Measurements from ENCODE around the gene PCDH1.

PCDH1 gene

GRCh38 chr5:141853895-141854626 lies 24.1 kb downstream of the PCDH1 start:
- Histone ChIP-seq H3K4me2 (ENCODE audit: low read length) (no peak overlapping the region), H3K4me3 (ENCODE audit: low read length) (no peak overlapping the region), H3K4me1 (ENCODE audit: control insufficient read depth, low read length) (peaks cover 9% of the 10 kb centered on the region), H3K9me2 (replicated peaks; ENCODE audit: control insufficient read depth, low read length) (no peaks in the 10 kb centered on the region), H3F3A (ENCODE audit: control insufficient read depth, insufficient read depth) (peaks cover 2% of the 10 kb centered on the region; the same call in 1 of the 2 replicates), H3K27ac (ENCODE audit: low read depth, low read length) (no peak overlapping the region), H4K20me1 (ENCODE audit: control insufficient read depth, insufficient read depth, low read depth, low read length) (no peaks in the 10 kb centered on the region), H3K9me3 (ENCODE audit: control insufficient read depth, insufficient read depth, low read length) (no peaks in the 10 kb centered on the region), H3K79me2 (ENCODE audit: control insufficient read depth, low read length) (no peaks in the 10 kb centered on the region), H3K36me3 (ENCODE audit: control insufficient read depth, low read length) (no peaks in the 10 kb centered on the region), H3K27me3 (ENCODE audit: control insufficient read depth, low read length) (peaks cover 5% of the 10 kb centered on the region; the same call in 1 of the 2 replicates)
- no peak for TF ChIP-seq EZH2phosphoT487 (IDR thresholded peaks at IDR 0.05; ENCODE audit: borderline replicate concordance, low read length)
- TF ChIP-seq CTCF (IDR thresholded peaks at IDR 0.05; ENCODE audit: low read depth, low read length, poor library complexity, severe bottlenecking) = no peak

- Histone ChIP-seq H3K79me2 (ENCODE audit: control insufficient read depth, low read length) (0 out of 2 replicates have a peak, but pooled peaks cover 6% of the 10 kb centered on the region), H3F3A (ENCODE audit: control insufficient read depth, insufficient read depth) (peaks cover 2% of the 10 kb centered on the region; the same call in 1 of the 2 replicates), H3K27ac (ENCODE audit: low read depth, low read length) (no peak overlapping the region), H3K27me3 (ENCODE audit: control insufficient read depth, low read length) (no peaks in the 10 kb centered on the region), H3K9me3 (ENCODE audit: control insufficient read depth, insufficient read depth, low read length) (no peaks in the 10 kb centered on the region), H3K4me1 (ENCODE audit: control insufficient read depth, low read length) (peaks cover 25% of the 10 kb centered on the region), H3K4me3 (ENCODE audit: low read length) (no peak overlapping the region), H3K4me2 (ENCODE audit: low read length) (no peak overlapping the region), H3K9me2 (replicated peaks; ENCODE audit: control insufficient read depth, low read length) (no peaks in the 10 kb centered on the region), H4K20me1 (ENCODE audit: control insufficient read depth, insufficient read depth, low read depth, low read length) (no peaks in the 10 kb centered on the region), H3K36me3 (ENCODE audit: control insufficient read depth, low read length) (no peaks in the 10 kb centered on the region)
- TF ChIP-seq CTCF (IDR thresholded peaks at IDR 0.05; ENCODE audit: low read depth, low read length, poor library complexity, severe bottlenecking) (no peak), EZH2phosphoT487 (IDR thresholded peaks at IDR 0.05; ENCODE audit: borderline replicate concordance, low read length) (no peak)
Measured at GRCh38 chr5:141852448-141852847, 25.8 kb downstream of the PCDH1 start.

- peaks cover 33% of the 10 kb centered on the region for H3K4me1 ChIP-seq (ENCODE audit: control insufficient read depth, low read length)
- no peak overlapping the region for H3K4me3 ChIP-seq (ENCODE audit: low read length)
- H3K4me2 ChIP-seq (ENCODE audit: low read length) = peak overlapping the region; percentile 28; the same call in 1 of the 2 replicates
- no peaks in the 10 kb centered on the region for H3K9me2 ChIP-seq (replicated peaks; ENCODE audit: control insufficient read depth, low read length)
- H3K36me3 ChIP-seq (ENCODE audit: control insufficient read depth, low read length) = no peaks in the 10 kb centered on the region
- no peaks in the 10 kb centered on the region for H3K27me3 ChIP-seq (ENCODE audit: control insufficient read depth, low read length)
- no peak for TF ChIP-seq CTCF (IDR thresholded peaks at IDR 0.05; ENCODE audit: low read depth, low read length, poor library complexity, severe bottlenecking)
- TF ChIP-seq EZH2phosphoT487 (IDR thresholded peaks at IDR 0.05; ENCODE audit: borderline replicate concordance, low read length) = no peak
- peaks cover 2% of the 10 kb centered on the region; the same call in 1 of the 2 replicates for H3F3A ChIP-seq (ENCODE audit: control insufficient read depth, insufficient read depth)
- H3K9me3 ChIP-seq (ENCODE audit: control insufficient read depth, insufficient read depth, low read length) = no peaks in the 10 kb centered on the region
- 0 out of 2 replicates have a peak, but pooled peaks cover 6% of the 10 kb centered on the region for H3K79me2 ChIP-seq (ENCODE audit: control insufficient read depth, low read length)
- no peak overlapping the region for H3K27ac ChIP-seq (ENCODE audit: low read depth, low read length)
- no peaks in the 10 kb centered on the region for H4K20me1 ChIP-seq (ENCODE audit: control insufficient read depth, insufficient read depth, low read depth, low read length)
Measured at GRCh38 chr5:141851195-141851874, 26.9 kb downstream of the PCDH1 start.

Measured in DOHH2 (cell line).